Type B pancreatic cell (in vitro differentiated cells): ENCODE results near the gene SF3B2. TPM values are rescaled to one million over a fixed set of nuclear protein-coding genes. Genes with fewer than 3 reads are reported as not detected.

Source experiments
- DNase-seq: peaks from one replicate; pipeline ENCODE4 v3.0.0; 2021; ENCODE audit warnings: mixed read lengths; ENCODE audit not compliant: unreplicated experiment; ENCODE audit errors: extremely low spot score
- H3K27ac Mint-ChIP-seq: 2 replicates; pipeline ENCODE4 v1.8.0; 2021; ENCODE audit warnings: mild to moderate bottlenecking, mixed read lengths
- H3K27me3 Mint-ChIP-seq: 2 replicates; pipeline ENCODE4 v1.8.0; 2021; ENCODE audit warnings: mixed read lengths
- H3K36me3 Mint-ChIP-seq: 2 replicates; pipeline ENCODE4 v1.8.0; 2021; ENCODE audit warnings: mixed read lengths
- H3K4me1 Mint-ChIP-seq: one replicate; pipeline ENCODE4 v1.8.0; 2021; ENCODE audit warnings: mixed read lengths; ENCODE audit not compliant: unreplicated experiment
- H3K4me3 Mint-ChIP-seq: 2 replicates; pipeline ENCODE4 v1.8.0; 2021; ENCODE audit warnings: mild to moderate bottlenecking, mixed read lengths
- H3K9me3 Mint-ChIP-seq: 2 replicates; pipeline ENCODE4 v1.8.0; 2021; ENCODE audit warnings: mixed read lengths
- CTCF ChIP-seq: fragments of 200-600 bp; sonication (generic); conservative IDR thresholded peaks from 2 replicates; pipeline ENCODE4 v1.5.0; 2021; ENCODE audit warnings: antibody characterized with exemption, mild to moderate bottlenecking
- total RNA-seq: library from RNA; stranded (reverse); gene quantifications from 2 replicates; pipeline ENCODE4 v1.2.1, GENCODE V29; 2021; ENCODE audit warnings: low replicate concordance

SF3B2 gene
- total RNA-seq, 1 donor from 2014 or later: 210 TPM

GRCh38 chr11:66047541-66048365 lies 4.4 kb upstream of the SF3B2 start:
- Mint-ChIP-seq H3K27ac (no peak overlapping the region), H3K9me3 (no peaks in the 10 kb centered on the region)

DNA sequence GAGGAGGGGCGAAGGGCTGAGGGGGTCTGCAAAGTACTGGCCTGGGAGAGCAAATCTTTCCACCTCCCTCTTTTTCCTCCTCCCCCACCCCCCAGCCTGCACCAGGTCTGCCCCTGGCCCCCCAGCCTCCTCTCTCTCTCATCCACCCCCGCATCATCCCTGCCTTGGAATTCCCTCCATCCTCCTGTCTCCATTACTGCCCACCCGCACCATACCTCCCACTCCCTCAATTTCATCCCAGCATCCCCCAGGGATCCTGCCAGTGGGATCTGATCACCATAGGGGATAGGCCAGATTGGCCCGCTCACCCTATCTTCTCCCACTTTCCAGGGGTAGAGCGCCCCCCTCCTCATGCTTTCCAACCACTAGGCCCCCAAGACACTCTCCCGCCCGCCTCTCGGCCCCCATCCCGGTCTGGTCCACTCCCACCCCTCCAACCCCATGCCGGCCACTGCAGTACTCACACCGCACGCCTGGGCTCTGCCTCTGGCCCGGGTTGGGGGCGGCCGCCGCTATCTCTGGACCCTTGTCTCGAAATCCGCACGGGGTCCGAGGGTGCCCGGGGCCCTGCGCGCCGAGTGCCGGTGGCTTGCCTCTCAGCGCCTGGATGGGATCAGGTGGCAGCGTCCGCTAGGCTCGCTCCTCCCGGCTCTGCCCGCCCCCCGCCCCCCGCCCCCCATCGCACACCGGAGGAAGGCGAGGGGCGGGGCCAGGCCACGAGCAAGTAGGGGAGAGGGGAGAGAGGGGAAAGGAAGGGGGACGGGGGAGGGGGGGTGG lies 3.4 kb upstream of the SF3B2 start, which contains the start of gene GAL3ST3:
TSS of gene GAL3ST3 (minus strand) at position 615 of the 777 bp plus-strand sequence. CDS start 3,746 bp downstream, outside the sequence.
- no peak for DNase-seq
- Mint-ChIP-seq H3K36me3 (peaks cover 7% of the 10 kb centered on the region), H3K4me3 (peak within 1 kb of the TSS; percentile 72), H3K9me3 (no peaks in the 10 kb centered on the region), H3K27ac (no peak within 1 kb of the TSS), H3K27me3 (peaks cover 11% of the 10 kb centered on the region), H3K4me1 (peaks cover 20% of the 10 kb centered on the region)
- TF ChIP-seq CTCF: peak; percentile 45

More at GRCh38 chr11:66047541-66048365, 4.4 kb upstream of the SF3B2 start:
- TF ChIP-seq CTCF: no peak
- H3K36me3 Mint-ChIP-seq: peaks cover 5% of the 10 kb centered on the region
- DNase-seq: no peak
- peaks cover 11% of the 10 kb centered on the region for H3K27me3 Mint-ChIP-seq
- peaks cover 15% of the 10 kb centered on the region for H3K4me1 Mint-ChIP-seq
- peak overlapping the region; percentile 68 for H3K4me3 Mint-ChIP-seq

DNA sequence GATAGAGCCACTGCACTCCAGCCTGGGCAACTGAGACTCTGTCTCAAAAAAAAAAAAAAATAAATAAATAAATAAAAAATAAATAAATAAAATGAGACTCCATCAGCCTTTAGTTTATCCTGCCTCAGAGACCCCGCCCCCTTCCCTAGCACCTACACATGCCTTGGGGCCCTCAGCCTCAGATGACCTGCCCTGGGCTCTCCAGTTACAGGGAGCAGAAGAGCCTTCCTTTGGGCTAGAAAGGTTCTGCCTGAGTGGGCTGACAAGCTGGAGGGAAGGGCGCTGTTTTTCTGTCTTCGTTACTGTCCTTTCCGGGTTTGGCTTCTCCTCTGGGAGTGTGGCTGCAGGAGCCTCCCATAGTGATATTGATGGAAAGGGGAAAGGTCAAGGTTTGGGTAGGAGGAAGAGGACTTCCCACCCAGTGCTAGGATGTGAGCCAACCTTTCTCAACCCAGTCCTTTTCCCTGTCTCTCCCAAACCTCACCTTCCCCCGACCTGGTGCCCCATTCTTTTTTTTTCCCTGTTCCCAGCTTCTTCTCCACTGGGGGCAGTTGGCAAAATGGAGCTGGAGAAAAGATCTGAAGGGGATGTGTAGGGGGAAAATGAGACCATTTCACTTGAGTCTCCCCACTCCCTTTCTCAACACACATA lies 1.5 kb upstream of the SF3B2 start:
- H3K27me3 Mint-ChIP-seq: peaks cover 11% of the 10 kb centered on the region
- no peaks in the 10 kb centered on the region for H3K9me3 Mint-ChIP-seq

DNA sequence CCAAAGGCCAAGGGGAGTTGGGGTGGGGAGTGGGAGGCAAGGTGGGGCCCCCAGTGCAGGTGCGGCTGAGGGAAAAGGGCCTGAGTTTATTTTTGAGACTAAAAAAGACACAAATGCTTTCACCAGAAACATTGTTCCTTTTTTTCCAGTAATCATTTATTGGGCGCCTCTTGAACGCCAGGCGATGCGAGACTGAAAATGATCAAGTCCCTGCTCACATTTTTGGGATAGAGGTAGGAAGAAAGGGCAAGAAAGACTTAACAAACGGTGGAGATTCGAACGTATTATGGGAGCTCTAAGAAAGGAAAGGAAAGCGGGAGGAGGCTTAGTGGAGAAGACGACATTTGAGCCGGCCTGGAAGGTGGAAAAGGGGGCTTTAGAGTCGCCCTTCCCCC lies 796 bp upstream of the SF3B2 start:
- Mint-ChIP-seq H3K4me3 (peak overlapping the region; percentile 100), H3K27ac (peak overlapping the region; percentile 86), H3K9me3 (no peaks in the 10 kb centered on the region), H3K27me3 (peaks cover 11% of the 10 kb centered on the region), H3K36me3 (peaks cover 13% of the 10 kb centered on the region), H3K4me1 (peaks cover 24% of the 10 kb centered on the region)
- no peak for TF ChIP-seq CTCF
- DNase-seq: no peak

More for the DNA sequence above, 1.5 kb upstream of the SF3B2 start:
- Mint-ChIP-seq H3K36me3 (peaks cover 12% of the 10 kb centered on the region), H3K27ac (peak overlapping the region; percentile 86), H3K4me1 (peaks cover 24% of the 10 kb centered on the region), H3K4me3 (peak overlapping the region; percentile 100)
- no peak for TF ChIP-seq CTCF
- no peak for DNase-seq

DNA sequence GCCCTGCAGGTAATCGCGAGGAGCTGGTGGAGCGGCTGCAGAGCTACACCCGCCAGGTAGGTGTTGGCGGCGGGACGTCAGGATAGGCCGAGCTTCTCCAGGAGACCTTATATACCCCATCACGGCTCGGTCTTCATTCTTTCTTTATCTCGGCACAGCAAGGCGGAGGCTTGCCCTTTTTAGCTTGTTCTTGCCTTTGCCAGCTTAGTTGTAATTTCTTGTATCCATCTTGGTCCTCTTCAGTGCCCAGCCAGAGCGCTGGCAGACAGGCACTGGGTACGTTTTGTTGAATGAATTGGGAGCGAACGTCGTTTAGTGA lies 459 bp downstream of the SF3B2 start:
- DNase-seq: no peak

More for the DNA sequence above, 459 bp downstream of the SF3B2 start:
- H3K27me3 Mint-ChIP-seq: peaks cover 11% of the 10 kb centered on the region
- peak overlapping the region; percentile 98 for H3K27ac Mint-ChIP-seq
- peak overlapping the region; percentile 100 for H3K4me3 Mint-ChIP-seq
- H3K4me1 Mint-ChIP-seq: peaks cover 24% of the 10 kb centered on the region
- no peak for TF ChIP-seq CTCF
- H3K9me3 Mint-ChIP-seq: no peaks in the 10 kb centered on the region
- peaks cover 13% of the 10 kb centered on the region for H3K36me3 Mint-ChIP-seq
